HG02970 (cell line): ENCODE measurements around the gene DNAJB6.
A peak's percentile ranks its signal among the peaks of the same experiment; 100 is the strongest.

Experiments used
- ATAC-seq: cut with Tn5 transposase; IDR thresholded peaks from one replicate; pipeline ENCODE4 v1.9.1; 2021; ENCODE audit warnings: mild to moderate bottlenecking, moderate library complexity, moderate number of reproducible peaks; ENCODE audit not compliant: unreplicated experiment, low FRiP score

Gene DNAJB6

DNA sequence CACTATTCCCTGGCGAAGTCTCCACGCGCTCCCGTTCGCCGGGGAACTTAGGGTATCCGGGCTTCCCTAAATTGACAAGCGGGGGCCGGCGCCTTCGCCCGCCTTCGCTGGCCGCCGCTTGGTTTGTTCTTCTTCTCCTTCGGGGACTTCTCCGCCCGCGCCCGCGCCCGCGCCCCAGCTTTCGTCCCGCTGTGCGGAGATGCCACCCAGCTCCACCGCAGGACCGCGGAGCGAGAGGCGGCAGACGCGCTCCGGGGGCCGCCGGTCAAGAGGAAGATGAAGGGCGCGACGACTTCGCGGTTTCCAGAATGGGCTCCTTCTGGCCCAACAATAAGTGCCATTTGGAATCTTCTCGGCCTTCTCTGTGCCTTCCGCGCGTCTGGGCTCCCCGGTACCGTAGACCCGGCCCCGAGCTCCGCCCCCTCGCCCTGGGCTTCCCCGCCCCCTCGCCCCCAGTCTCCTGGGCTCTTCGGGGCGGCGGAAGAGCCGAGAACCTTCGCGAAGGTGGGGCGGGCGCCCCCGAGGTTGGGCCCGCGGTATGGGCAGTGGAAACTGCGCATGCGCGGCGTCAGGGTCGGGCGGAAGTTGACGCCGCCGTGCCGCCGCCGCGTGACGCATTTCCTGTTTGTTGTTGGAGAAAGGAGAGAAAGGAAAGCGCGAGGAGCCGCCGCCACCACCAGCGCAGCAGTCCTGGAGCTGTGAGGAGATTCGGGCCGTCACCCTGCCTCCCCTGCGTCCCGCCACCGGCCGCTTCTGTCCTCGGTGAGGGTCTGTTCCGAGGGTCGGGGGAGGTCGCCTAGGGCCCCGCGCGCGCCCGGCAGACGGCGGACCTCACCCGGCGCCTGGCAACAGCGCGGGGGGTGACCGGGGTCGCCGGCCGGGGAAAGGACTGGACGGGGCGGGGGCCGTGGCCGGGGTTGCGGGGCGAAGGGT, at the start of gene DNAJB6:
TSS of gene DNAJB6 (plus strand) at position 622 of the 933 bp plus-strand sequence. CDS start 21,569 bp downstream, outside the sequence.
- peak; percentile 85 for ATAC-seq

DNA sequence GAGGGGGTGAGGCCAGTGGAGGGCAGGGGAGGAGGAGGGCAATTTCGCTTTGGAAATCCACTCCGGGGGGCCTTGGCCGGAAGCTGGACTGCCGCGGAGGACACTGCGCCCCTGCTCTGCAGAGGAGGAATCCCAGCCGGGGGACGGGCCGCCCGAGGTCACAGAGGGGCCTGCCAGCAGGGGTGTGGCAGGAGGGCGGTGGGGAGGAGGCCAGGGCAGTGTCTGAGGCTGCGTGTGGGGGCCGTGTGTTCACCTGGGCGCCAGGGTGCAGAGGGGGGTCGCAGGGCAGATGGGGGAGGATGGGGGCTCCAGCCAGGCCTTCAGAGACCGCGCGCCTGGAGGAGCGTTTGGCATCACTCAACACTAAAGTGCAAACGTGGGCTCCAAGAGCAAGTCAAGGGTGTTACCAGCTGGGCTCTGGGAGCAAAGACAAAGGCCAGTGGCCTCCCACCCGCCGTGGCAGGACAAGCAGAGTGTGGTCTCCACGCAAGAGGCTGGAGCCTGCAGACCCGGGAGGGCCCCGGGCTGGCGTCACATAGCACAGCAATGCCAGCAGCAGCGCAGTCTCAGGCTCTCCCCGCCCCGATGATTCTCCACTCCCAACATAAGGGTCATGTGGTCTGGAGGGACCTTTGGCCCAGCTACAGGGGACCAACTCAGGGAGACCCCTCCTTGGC, 45.3 kb upstream of the DNAJB6 start:
- ATAC-seq, result no peak

DNA sequence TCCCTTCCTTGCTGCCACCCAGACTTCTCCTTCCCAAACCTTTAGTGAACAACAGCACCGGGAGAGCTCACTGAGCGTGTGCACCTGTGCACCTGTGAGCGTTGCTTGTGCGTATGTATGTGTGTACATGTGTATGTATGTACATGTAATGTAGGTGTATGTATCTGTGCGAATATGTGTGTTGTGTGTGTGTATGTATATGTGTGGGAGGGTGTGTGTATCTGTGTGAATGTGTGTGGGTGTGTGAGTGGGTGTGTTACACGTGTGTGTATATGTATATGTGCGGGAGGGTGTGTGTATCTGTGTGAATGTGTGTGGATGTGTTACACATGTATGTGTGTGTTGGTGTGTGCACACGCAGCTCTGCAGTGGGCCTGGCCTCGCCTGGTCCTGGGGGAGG, 44.5 kb upstream of the DNAJB6 start:
- ATAC-seq, result no peak

DNA sequence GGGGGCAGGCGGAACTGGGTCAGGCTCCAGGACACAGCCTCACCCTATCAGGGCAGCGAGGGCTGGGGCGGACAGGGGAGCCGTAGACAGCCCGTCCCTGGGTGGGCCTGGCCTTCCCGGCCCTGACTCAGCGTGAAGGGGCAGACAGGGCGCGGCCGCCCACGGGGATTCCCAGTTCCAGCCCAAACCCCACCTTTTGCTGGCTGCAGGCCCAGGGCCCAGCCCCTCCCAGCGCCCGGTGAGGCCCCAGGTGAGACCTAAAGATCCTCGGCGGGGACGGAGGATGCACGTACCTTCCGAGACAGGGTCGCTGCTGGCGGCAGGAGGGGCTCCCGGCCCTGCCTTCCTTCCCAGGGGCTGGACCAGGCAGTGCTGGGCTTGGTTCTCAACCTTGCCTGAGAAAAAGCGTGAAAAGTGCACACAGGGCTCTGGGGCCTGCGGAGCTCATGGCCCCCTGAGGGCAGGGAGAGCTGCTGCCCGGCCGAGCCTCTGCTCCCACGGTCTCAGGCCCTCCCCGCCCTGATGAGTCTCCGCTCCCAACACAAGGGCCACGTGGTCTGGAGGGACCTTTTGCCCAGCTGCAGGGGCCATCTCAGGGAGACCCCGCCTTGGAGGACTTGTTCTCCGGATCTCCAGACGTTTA, 43.9 kb upstream of the DNAJB6 start:
- ATAC-seq, result no peak

DNA sequence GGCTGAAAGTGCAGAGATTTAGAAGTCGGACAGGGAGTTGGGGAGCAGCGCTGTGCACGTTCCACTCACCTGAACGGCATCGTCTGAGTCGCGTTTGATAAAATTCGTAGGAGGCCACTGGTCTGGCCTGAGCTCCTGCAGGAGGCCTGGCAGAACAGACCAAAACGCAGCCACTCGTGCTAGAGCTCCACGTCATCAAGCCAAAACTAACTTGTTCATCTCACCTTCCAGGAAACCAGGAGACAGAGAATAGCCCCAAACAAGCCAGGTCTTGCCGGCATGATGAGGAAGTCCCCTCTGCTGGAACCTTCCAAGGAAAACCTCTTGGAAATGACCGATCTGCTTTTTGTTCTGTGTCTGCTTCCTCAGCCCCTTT, 43.4 kb upstream of the DNAJB6 start:
- no peak for ATAC-seq

DNA sequence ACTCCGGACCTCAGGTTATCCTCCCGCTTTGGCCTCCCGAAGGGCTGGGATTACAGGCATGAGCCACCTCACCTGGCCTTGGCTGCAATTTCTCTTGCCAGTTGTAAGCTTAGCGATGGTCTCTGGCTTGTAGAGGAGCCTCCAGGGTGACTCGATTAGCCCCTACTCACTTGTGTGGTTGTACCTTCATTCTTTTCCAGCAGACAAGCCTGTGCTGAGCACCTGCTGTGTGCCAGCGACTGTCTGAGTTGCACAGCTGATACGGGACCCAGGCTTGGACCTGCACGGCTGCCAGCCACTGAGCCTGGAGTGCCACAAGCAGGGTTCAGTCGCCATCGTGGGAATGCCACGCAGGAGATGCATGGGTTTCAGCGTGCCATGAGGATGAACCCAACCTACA, 42.0 kb upstream of the DNAJB6 start:
- ATAC-seq, result no peak

DNA sequence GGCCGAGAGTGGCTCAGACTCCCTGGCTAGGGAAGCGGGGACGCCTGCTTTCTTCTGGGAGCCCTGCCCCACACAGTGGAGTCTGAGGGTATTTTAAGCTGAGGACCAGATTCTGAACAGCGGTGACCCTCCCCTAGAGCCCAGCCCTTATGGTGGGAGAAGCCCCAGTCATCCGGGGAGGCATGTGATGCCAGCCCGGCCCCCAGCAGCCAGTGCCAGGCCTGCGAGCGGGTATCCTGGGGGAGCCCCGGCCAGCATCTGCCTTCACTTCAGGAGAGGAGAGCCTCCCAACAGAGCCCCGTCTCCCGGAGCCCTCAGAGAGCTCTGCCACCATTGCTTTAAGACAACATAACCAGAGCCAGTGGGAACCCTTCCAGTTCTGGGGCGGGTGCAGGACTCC, 41.5 kb upstream of the DNAJB6 start:
- no peak for ATAC-seq

DNA sequence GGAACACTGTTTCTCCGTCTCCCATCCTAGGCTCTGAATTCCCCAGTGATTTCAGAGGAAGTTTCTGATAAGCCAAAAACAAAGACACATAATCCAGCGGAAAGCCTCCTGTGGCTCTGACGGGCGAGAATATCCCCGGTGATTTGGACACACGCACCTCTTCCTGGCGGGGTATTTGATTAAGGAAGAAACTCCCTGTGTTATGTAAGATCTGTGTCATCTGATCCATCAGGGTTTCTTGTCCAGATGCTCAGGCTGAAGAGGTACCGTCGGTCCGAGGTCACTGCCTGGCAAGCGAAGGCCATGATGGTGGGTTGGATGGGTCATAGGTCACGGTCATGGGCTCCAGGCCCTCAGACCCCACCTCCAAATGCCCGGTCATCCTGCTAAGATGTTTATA, 39.6 kb upstream of the DNAJB6 start:
- ATAC-seq, result no peak

DNA sequence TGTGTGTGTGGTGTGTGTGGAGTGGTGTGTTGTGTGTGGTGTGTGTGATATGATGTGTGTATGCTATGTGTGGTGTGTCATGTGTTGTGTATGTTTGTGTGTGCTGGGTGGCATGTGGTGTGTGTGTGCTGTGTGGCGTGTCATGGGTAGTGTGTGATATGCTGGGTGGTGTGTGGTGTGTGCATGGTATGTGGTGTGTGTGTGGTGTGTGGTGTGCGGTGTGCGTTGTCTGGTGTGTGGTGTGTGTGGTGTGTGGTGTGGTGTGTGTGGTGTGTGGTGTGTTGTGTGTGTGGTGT, 37.5 kb upstream of the DNAJB6 start:
- no peak for ATAC-seq

DNA sequence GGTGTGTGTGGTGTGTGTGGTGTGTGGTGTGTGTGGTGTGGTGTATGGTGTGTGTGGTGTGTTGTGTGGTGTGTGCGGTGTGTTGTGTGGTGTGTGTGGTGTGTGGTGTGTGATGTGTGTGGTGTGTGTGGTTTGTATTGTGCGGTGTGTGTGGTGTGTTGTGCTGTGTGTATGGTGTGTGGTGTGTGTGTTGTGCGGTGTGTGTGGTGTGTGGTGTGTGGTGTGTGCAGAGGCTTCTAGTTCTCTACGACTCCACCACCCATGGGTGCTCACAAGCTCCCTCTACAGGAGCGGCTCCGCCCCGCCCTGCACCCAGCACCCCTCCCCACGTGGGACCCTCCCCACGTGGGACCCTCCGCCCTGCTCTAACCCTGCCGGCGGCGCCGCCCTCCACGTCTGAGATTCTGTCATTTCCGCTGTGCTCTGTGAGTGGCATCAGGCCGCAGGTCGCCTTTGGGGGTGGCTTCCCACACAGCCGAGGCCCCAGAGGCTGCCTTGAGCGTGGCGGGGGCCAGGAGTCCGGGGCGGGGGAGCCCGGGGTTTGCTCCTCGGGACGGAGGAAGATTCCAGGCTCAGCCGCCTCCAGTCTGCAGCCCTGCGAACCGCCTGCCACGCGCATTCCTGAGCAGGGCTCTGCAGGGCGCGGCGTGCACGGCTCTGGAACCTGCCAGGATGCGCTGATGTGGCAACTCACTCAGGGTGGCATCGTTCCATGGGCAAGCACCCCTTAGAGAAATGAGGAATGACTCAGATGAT, 37.0 kb upstream of the DNAJB6 start:
- no peak for ATAC-seq

DNA sequence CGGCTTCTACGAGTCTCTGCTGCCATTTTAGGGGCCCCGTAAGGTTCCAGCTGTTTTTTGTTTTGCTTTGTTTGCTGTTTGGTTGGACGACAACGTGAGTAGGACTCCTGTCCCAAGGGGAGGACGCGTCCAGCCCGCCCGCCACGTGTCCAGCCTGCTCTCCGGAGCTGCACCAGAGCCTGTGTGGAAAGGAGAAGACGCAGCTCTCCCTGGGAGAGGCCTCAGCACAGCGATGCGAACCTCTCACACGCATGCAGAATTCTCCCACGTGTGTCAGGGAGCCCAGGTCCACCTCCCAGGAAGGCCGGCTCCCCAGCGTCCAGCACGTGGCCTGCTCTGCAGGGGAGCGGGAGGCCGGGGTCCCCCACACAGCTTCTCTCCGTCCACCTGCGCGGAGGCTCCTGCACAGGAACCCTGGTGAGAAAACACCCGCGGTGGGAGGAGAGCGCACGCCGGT, 36.4 kb upstream of the DNAJB6 start:
- no peak for ATAC-seq

DNA sequence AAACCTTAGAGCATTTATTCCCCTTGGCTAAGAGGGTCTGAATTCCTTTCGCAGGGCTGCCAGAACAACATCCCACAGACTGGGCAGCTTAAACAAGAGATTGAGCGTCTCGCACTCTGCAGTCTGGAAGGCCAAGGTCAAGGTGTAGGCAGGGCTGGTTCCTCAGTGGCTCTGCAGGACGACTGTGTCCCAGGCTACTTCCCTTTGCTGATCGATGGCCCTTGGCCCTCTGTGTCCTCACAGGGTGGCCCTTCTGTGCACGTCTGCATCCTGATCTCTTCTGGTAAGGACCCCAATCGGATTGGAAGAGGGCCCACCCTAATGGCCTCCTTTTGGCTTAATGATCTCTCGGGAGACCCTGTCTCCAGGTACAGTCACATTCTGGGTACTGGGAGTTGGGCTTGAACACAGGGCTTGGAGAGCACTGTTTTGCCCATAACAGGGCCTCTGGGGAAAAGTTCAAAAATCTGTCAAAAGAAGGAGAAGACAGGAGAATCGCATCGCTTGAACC, 35.1 kb upstream of the DNAJB6 start:
- ATAC-seq, result no peak

DNA sequence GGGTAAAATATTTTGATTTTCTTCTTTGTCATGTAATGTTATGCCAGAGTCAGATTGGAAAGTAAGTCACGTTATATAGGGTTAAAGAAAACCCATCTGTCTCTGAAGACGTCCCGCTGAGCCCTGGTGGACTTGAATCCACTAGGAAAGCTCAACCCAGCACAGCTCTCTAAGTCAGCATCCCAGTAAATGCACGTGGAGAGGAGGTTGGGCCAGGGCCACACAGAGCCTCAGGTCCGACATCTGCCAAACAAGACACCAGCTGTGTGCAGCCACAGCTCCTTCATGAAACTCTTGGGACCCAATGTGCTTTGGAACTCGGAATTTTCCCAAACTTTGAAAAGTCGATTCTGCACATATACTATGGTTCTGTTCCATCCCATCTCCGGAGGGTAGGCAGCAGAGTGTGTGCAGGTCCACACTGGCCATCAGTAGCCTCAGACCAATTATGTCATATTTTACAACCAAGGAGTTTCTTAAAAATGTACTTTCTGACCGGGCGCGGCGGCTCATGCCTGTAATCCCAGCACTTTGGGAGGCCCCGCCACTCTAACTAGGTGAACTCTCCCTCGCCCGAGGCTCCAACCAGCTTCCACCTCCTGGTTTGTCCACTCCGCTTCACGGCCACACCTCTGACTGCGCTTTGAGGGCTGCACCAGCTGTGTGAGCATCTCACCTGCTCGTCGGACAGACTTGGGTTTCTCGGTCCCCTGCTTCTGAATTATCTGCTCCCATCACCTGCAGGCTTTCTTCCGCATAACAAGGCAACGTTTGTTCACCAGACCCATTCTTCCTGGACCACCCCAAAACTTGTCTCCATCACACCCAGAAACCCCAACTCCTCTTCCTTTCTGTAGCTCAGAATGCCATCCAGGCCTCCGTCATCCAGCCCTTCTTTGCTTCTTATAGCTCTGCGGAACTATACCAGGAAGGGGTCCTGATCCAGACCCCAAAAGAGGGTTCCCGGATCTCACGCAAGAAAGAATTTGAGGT, 29.7 kb upstream of the DNAJB6 start:
- ATAC-seq, result no peak

DNA sequence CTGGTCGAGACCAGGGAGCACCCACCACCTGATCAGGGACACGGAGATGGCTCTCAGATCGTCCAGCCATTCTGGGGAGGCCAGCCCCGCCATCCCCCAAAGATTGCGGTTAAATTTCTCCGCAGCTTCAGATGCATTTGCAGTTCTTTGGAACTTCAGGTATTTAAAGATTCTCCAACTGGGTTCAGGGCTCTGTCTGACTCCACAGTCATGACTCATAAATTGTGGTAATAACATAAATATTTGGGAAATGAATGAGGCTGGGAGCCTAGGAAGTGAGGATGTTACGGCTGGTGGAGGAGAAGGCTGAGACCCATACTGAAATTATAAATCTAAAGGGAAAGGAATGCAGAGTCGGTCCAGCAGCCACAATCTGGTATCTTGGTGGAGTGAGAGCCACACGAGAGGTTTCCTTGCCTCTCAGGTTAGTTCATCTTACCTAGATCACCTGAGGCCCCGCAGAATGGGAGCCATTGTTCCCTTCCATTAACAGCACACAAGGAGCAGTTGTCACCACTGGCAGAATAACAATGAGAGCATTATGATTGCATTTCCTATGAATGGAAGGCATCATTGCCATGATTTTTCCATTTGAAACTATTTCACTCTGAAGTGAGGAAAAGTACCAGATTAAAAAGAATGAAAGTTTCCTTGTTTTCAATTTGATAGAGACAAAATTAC, 26.7 kb upstream of the DNAJB6 start:
- no peak for ATAC-seq

DNA sequence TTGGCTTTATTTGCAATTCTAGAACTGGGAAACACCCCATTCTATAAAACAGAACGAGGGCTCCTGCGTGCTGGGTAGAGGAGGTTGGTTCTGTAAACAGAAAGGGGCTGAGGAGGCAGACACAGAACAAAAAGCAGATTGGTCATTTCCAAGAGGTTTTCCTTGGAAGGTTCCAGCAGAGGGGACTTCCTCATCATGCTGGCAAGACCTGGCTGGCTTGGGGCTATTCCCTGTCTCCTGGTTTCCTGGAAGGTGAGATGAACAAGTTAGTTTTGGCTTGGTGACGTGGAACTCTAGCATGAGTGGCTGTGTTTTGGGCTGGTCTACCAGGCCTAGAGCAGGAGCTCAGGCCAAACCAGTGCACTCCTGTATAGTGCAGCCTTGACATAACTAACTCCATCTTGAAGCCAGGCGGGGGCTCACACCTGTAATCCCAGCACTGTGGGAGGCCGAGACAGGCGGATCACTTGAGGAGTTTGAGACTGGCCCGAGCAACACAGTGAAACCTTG, 26.1 kb upstream of the DNAJB6 start:
- ATAC-seq, result no peak

DNA sequence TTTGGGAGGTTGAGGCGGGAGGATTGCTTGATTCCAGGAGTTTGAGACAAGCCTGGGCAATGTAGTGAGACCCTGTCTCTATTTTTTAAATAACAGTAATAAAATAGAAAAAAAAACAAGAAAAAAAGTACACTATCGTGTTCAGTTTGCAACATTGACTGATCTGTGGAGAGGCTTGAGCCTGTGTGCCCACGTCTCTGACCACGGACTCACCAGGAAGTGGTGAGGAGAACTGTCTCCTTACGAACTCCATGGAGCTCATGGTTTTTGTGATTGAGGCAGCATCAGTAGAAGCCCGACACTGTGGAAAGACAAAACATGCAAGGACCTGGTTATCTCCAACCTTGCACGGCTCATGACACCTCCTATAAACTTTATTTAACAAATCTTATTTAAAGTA, 23.9 kb upstream of the DNAJB6 start:
- no peak for ATAC-seq

DNA sequence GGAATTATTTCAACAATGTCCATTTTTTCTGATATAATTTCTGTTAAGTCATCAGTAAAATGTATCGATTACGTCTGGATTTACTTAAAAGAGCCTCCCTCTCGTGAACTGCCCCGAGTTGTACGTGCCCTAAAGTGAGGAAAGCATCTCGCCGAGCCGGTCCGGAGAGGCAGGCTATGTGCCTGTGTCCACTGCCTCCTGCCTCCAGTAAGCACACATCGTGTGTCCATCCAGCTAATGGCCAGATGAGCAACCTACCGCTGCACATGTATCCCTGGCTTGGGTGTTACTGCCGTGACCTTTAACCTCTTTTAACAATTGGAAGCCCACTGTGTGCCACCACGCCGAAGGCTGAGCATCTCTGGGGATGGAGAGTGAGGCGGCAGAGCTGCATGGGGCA, 23.2 kb upstream of the DNAJB6 start:
- ATAC-seq, result no peak

DNA sequence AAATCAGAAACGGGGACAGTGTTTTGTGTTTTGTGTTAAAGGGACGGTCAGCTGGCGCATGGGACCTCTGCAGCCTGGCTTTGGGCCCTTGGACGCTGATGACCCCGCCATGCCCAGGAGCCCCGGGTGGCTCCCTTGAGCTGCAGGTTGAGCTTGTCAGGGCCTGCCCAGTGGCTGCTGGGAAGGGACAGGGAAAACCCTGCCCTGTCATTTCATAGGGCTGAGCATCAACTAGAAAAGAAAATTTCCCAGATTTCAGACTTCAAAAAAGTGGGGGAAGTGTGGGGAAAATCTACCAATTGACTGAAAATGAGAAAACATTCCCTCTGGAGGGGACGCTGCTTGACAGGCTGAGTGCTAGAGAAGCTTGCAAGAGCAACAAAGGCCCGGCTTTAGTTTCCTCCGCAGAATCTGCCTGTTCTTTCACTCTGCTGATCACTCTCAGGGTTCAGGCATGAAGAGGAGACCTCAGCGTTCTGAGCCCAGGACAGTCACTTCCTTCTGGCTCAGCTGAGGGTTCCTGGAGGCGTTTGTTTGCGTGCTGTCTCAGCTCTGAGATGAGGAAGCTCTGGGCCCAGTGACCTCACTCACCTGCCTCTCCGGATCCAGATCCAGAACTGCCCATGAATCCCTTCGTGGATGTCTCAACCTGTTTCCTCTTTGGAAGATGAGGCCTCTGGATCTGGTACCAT, 18.6 kb upstream of the DNAJB6 start:
- ATAC-seq, result no peak
